Loucy (cell line): ENCODE measurements around the gene DCLRE1C.

Source experiments
- H2AFZ ChIP-seq: fragments of 200-600 bp; sonication (generic); 2 replicates; pipeline ENCODE4 v1.6.0; 2016; ENCODE audit warnings: antibody characterized with exemption, mild to moderate bottlenecking, low read length, moderate library complexity
- H3F3A ChIP-seq: fragments of 200-600 bp; 2 replicates; pipeline ENCODE4 v1.6.0; 2016; ENCODE audit warnings: antibody characterized with exemption, low read depth, mild to moderate bottlenecking
- H3K27me3 ChIP-seq: fragments of 200-600 bp; sonication (generic); 2 replicates; pipeline ENCODE4 v1.6.1; 2014; ENCODE audit warnings: low read length, mild to moderate bottlenecking; ENCODE audit not compliant: insufficient read depth, poor library complexity, severe bottlenecking
- H3K36me3 ChIP-seq: fragments of 200-600 bp; sonication (generic); 2 replicates; pipeline ENCODE4 v1.6.1; 2016; ENCODE audit warnings: low read length; ENCODE audit not compliant: insufficient read depth
- H3K4me1 ChIP-seq: fragments of 200-600 bp; sonication (generic); 2 replicates; pipeline ENCODE4 v1.5.1; 2014; ENCODE audit warnings: low read length, mild to moderate bottlenecking; ENCODE audit not compliant: insufficient read depth, poor library complexity, severe bottlenecking
- H3K4me2 ChIP-seq: fragments of 200-600 bp; sonication (generic); 2 replicates; pipeline ENCODE4 v1.6.0; 2014; ENCODE audit warnings: antibody characterized with exemption, low read length, low read depth, mild to moderate bottlenecking; ENCODE audit not compliant: poor library complexity, severe bottlenecking
- H3K4me3 ChIP-seq: fragments of 200-600 bp; sonication (generic); 2 replicates; pipeline ENCODE4 v1.5.1; 2014; ENCODE audit warnings: low read length, mild to moderate bottlenecking, mixed read lengths; ENCODE audit not compliant: poor library complexity, severe bottlenecking
- H3K79me2 ChIP-seq: fragments of 200-600 bp; sonication (generic); 2 replicates; pipeline ENCODE4 v1.6.1; 2014; ENCODE audit warnings: low read length; ENCODE audit not compliant: insufficient read depth
- H3K9ac ChIP-seq: fragments of 200-600 bp; sonication (generic); 2 replicates; pipeline ENCODE4 v1.6.0; 2014; ENCODE audit warnings: mild to moderate bottlenecking, low read depth, low read length, moderate library complexity; ENCODE audit not compliant: poor library complexity, severe bottlenecking
- H3K9me2 ChIP-seq: fragments of 200-600 bp; sonication (generic); replicated peaks from 2 replicates; pipeline ENCODE4 v1.6.1; 2016; ENCODE audit warnings: low read depth, low read length, mixed read lengths
- H3K9me3 ChIP-seq: fragments of 200-600 bp; sonication (generic); 2 replicates; pipeline ENCODE4 v1.6.1; 2014; ENCODE audit warnings: mild to moderate bottlenecking, antibody characterized with exemption, low read length, low read depth; ENCODE audit not compliant: insufficient read depth
- H4K20me1 ChIP-seq: fragments of 200-600 bp; sonication (generic); 2 replicates; pipeline ENCODE4 v1.6.0; 2014; ENCODE audit warnings: antibody characterized with exemption, low read length, mild to moderate bottlenecking; ENCODE audit not compliant: insufficient read depth, poor library complexity, severe bottlenecking
- CTCF ChIP-seq: fragments of 200-600 bp; sonication (generic); conservative IDR thresholded peaks from 2 replicates; pipeline ENCODE4 v1.5.1; 2014; ENCODE audit warnings: mild to moderate bottlenecking, antibody characterized with exemption, low read length
- EZH2phosphoT487 ChIP-seq: fragments of 200-600 bp; IDR thresholded peaks from 2 replicates; pipeline ENCODE4 v1.6.1; 2018; ENCODE audit warnings: antibody characterized with exemption, mild to moderate bottlenecking, moderate library complexity, borderline replicate concordance

Gene DCLRE1C

GRCh38 chr10:14971867-14972448 is 18.1 kb upstream of the DCLRE1C start:
- Histone ChIP-seq H3K79me2 (no peaks in the 10 kb centered on the region), H3F3A (no peaks in the 10 kb centered on the region), H3K9ac (no peak overlapping the region), H4K20me1 (no peaks in the 10 kb centered on the region), H3K27me3 (peaks cover 28% of the 10 kb centered on the region), H3K9me3 (no peaks in the 10 kb centered on the region), H3K4me2 (no peak overlapping the region), H3K4me1 (no peaks in the 10 kb centered on the region), H2AFZ (no peak overlapping the region), H3K36me3 (no peaks in the 10 kb centered on the region), H3K9me2 (no peaks in the 10 kb centered on the region), H3K4me3 (no peak overlapping the region)
- TF ChIP-seq EZH2phosphoT487 (no peak), CTCF (peak; percentile 72)

- Histone ChIP-seq H3K27me3 (peaks cover 46% of the 10 kb centered on the region), H3K9me2 (no peaks in the 10 kb centered on the region), H2AFZ (no peak overlapping the region), H3K9ac (no peak overlapping the region), H3K4me3 (no peak overlapping the region), H4K20me1 (no peaks in the 10 kb centered on the region), H3K4me1 (no peaks in the 10 kb centered on the region), H3K79me2 (no peaks in the 10 kb centered on the region), H3K4me2 (no peak overlapping the region), H3F3A (no peaks in the 10 kb centered on the region), H3K9me3 (no peaks in the 10 kb centered on the region), H3K36me3 (no peaks in the 10 kb centered on the region)
- TF ChIP-seq EZH2phosphoT487 (no peak), CTCF (no peak)
Observed at GRCh38 chr10:14967897-14968296, 14.0 kb upstream of the DCLRE1C start.

GRCh38 chr10:14959221-14960057 is 5.5 kb upstream of the DCLRE1C start, which contains the start of gene MEIG1:
TSS of gene MEIG1 (plus strand) at chr10:14959388. CDS start at chr10:14966469, 7,081 bp downstream.
- Histone ChIP-seq H3F3A (0 out of 2 replicates have a peak, but pooled peaks cover 3% of the 10 kb centered on the region), H3K9ac (peak within 1 kb of the TSS; percentile 89), H3K79me2 (peaks cover 11% of the 10 kb centered on the region; the same call in 1 of the 2 replicates), H3K36me3 (no peaks in the 10 kb centered on the region), H4K20me1 (no peaks in the 10 kb centered on the region), H3K9me3 (no peaks in the 10 kb centered on the region), H3K4me1 (peaks cover 12% of the 10 kb centered on the region), H3K9me2 (no peaks in the 10 kb centered on the region), H3K4me3 (peak within 1 kb of the TSS; percentile 92), H3K4me2 (peak within 1 kb of the TSS; percentile 85), H2AFZ (peak within 1 kb of the TSS; percentile 95), H3K27me3 (no peaks in the 10 kb centered on the region)
- TF ChIP-seq EZH2phosphoT487 (no peak), CTCF (no peak)
